Diencephalon (tissue), 1 donor: ENCODE data around the gene FAM184A. TPM values are rescaled to one million over a fixed set of nuclear protein-coding genes. Genes with fewer than 3 reads are reported as not detected.

Experiments
- small RNA-seq: library from RNA; depleted of rRNA; stranded (forward); fragments of <200 nt; gene quantifications from one replicate; pipeline ENCODE3, GENCODE V24; 2014
- total RNA-seq: library from RNA; depleted of rRNA; stranded (reverse); fragments of >200 nt; gene quantifications from one replicate; pipeline ENCODE4 v1.2.3, GENCODE V29; 2014

Gene FAM184A
- total RNA-seq: 40.8 TPM

GRCh38 chr6:119078376-119079282 is at the start of gene FAM184A:
Gene FAM184A (minus strand): TSS chr6:119078664. CDS start chr6:119078299, 365 bp downstream.

GRCh38 chr6:118934461-118935330 is 143.8 kb downstream of the FAM184A start, which contains the start of gene MCM9:
Gene MCM9 (minus strand): TSS chr6:118935159. CDS start chr6:118931723, 3,436 bp downstream.

Small RNA genes within 50 kb of the gene (small RNA-seq; reads per million reads assigned to genes)
- gene MIR548B: not detected
- gene RF00019: not detected

Other genes with a start within 250 kb of the FAM184A start
- gene ASF1A, start 184.5 kb downstream of the FAM184A start, total RNA-seq: 40.1 TPM
- 10.6 TPM for gene MCM9, start 143.5 kb downstream of the FAM184A start, total RNA-seq